Measurements from ENCODE around the gene DUSP22. TPM values are rescaled to one million over a fixed set of nuclear protein-coding genes. Genes with fewer than 3 reads are reported as not detected.

The DUSP22 gene
- total and polyA plus RNA-seq, 8 donors, result 27.3 to 48.8 (median 33.7) TPM

GRCh38 chr6:259901-260508 lies 32.3 kb upstream of the DUSP22 start:
- intact Hi-C loops (cut with DNase I), result no loop called here
- no peak for TF ChIP-seq CTCF (IDR thresholded peaks at IDR 0.05)
- H3K4me3 ChIP-seq, result no peak overlapping the region
- H3K27ac ChIP-seq, result no peak overlapping the region
- DNase-seq (no peak), ATAC-seq (no peak)
- H3K27me3 ChIP-seq, result no peaks in the 10 kb centered on the region
- H3K4me1 ChIP-seq, result peaks cover 0 to 10% of the 10 kb centered on the region in 2 donors
- H3K36me3 ChIP-seq, result no peaks in the 10 kb centered on the region
- H3K9me3 ChIP-seq, result no peaks in the 10 kb centered on the region

GRCh38 chr6:264626-265025 lies 27.7 kb upstream of the DUSP22 start:
- no peaks in the 10 kb centered on the region for H3K4me1 ChIP-seq
- DNase-seq (peak in 2 of 4 donors; percentile 7 to 9), ATAC-seq (no peak)
- H3K27ac ChIP-seq, result no peak overlapping the region
- H3K36me3 ChIP-seq, result no peaks in the 10 kb centered on the region
- TF ChIP-seq CTCF (IDR thresholded peaks at IDR 0.05), result no peak
- intact Hi-C loops (cut with DNase I), result no loop called here
- no peaks in the 10 kb centered on the region for H3K9me3 ChIP-seq
- H3K27me3 ChIP-seq, result no peaks in the 10 kb centered on the region
- no peak overlapping the region for H3K4me3 ChIP-seq

- DNase-seq, result no peak
- TF ChIP-seq CTCF (IDR thresholded peaks at IDR 0.05), result no peak
- H3K27ac ChIP-seq, result no peak overlapping the region
- no peak for ATAC-seq
- H3K27me3 ChIP-seq, result no peaks in the 10 kb centered on the region
- no peaks in the 10 kb centered on the region for H3K9me3 ChIP-seq
- intact Hi-C loops (cut with DNase I), result no loop called here
- H3K4me3 ChIP-seq, result no peak overlapping the region
- H3K36me3 ChIP-seq, result no peaks in the 10 kb centered on the region
- no peaks in the 10 kb centered on the region for H3K4me1 ChIP-seq
These were observed 23.8 kb upstream of the DUSP22 start for GRCh38 chr6:268394-268935.

- no peaks in the 10 kb centered on the region for H3K27me3 ChIP-seq
- H3K4me1 ChIP-seq, result no peaks in the 10 kb centered on the region
- H3K9me3 ChIP-seq, result no peaks in the 10 kb centered on the region
- intact Hi-C loops (cut with DNase I), result no loop called here
- H3K36me3 ChIP-seq, result no peaks in the 10 kb centered on the region
- H3K4me3 ChIP-seq, result no peak overlapping the region
- peak in 1 of 4 donors; percentile 19 for DNase-seq
- peak; percentile 31 for ATAC-seq
- no peak overlapping the region for H3K27ac ChIP-seq
- TF ChIP-seq CTCF (IDR thresholded peaks at IDR 0.05), result no peak
These were observed 18.7 kb upstream of the DUSP22 start for GRCh38 chr6:273551-274058.

- Histone ChIP-seq H3K9me3 (no peaks in the 10 kb centered on the region), H3K4me3 (no peak overlapping the region), H3K36me3 (no peaks in the 10 kb centered on the region), H3K27ac (no peak overlapping the region), H3K27me3 (no peaks in the 10 kb centered on the region), H3K4me1 (no peaks in the 10 kb centered on the region)
- ATAC-seq, result no peak
- no peak for TF ChIP-seq CTCF (IDR thresholded peaks at IDR 0.05)
- no peak for DNase-seq
- intact Hi-C loops (cut with DNase I), result no loop called here
These were observed 14.5 kb upstream of the DUSP22 start for GRCh38 chr6:277746-278145.
